Endothelial cell (in vitro differentiated cells): ENCODE data around the gene RASA3. TPM values are rescaled to one million over a fixed set of nuclear protein-coding genes. Genes with fewer than 3 reads are reported as not detected.

ENCODE experiments used
- DNase-seq: peaks from one replicate; pipeline ENCODE4 v3.0.0; 2021; ENCODE audit warnings: low spot score
- H3K27ac Mint-ChIP-seq: one replicate; pipeline ENCODE4 v1.8.0; 2021; ENCODE audit warnings: mixed read lengths, inconsistent platforms; ENCODE audit not compliant: unreplicated experiment
- H3K27me3 Mint-ChIP-seq: one replicate; pipeline ENCODE4 v1.8.0; 2021; ENCODE audit warnings: mild to moderate bottlenecking, moderate library complexity, mixed read lengths, inconsistent platforms; ENCODE audit not compliant: unreplicated experiment
- H3K36me3 Mint-ChIP-seq: one replicate; pipeline ENCODE4 v1.8.0; 2021; ENCODE audit warnings: mild to moderate bottlenecking, low read depth, mixed read lengths, inconsistent platforms; ENCODE audit not compliant: unreplicated experiment
- H3K4me1 Mint-ChIP-seq: one replicate; pipeline ENCODE4 v1.8.0; 2021; ENCODE audit warnings: mild to moderate bottlenecking, mixed read lengths, inconsistent platforms; ENCODE audit not compliant: unreplicated experiment
- H3K4me3 Mint-ChIP-seq: one replicate; pipeline ENCODE4 v1.8.0; 2021; ENCODE audit warnings: mild to moderate bottlenecking, mixed read lengths, inconsistent platforms; ENCODE audit not compliant: unreplicated experiment
- H3K9me3 Mint-ChIP-seq: one replicate; pipeline ENCODE4 v1.8.0; 2021; ENCODE audit warnings: mixed read lengths, inconsistent platforms; ENCODE audit not compliant: unreplicated experiment
- total RNA-seq: library from RNA; stranded (reverse); fragmentation: NEBNext Ultra II Directional; extraction: Animal tissue kit (Norgen Biotek cat#: 25700); gene quantifications from one replicate; pipeline ENCODE4 v1.2.1, GENCODE V29; 2021; ENCODE audit not compliant: unreplicated experiment
- TF ChIP-seq, protein P1 (sequence below): fragments of 200-600 bp; sonication (generic); IDR thresholded peaks from one replicate; pipeline ENCODE4 v1.5.0; 2021; ENCODE audit warnings: antibody characterized with exemption; ENCODE audit not compliant: unreplicated experiment

The RASA3 gene
- total RNA-seq, 1 donor from 2014 or later = 34.0 TPM

GRCh38 chr13:113947311-113948033 lies 185.0 kb downstream of the RASA3 start:
- H3K4me3 Mint-ChIP-seq = no peak overlapping the region
- H3K36me3 Mint-ChIP-seq = peaks cover 12% of the 10 kb centered on the region
- H3K9me3 Mint-ChIP-seq = no peaks in the 10 kb centered on the region
- no peak overlapping the region for H3K27ac Mint-ChIP-seq
- no peaks in the 10 kb centered on the region for H3K4me1 Mint-ChIP-seq
- no peak for DNase-seq
- peaks cover 16% of the 10 kb centered on the region for H3K27me3 Mint-ChIP-seq
- TF ChIP-seq, protein P1, sequence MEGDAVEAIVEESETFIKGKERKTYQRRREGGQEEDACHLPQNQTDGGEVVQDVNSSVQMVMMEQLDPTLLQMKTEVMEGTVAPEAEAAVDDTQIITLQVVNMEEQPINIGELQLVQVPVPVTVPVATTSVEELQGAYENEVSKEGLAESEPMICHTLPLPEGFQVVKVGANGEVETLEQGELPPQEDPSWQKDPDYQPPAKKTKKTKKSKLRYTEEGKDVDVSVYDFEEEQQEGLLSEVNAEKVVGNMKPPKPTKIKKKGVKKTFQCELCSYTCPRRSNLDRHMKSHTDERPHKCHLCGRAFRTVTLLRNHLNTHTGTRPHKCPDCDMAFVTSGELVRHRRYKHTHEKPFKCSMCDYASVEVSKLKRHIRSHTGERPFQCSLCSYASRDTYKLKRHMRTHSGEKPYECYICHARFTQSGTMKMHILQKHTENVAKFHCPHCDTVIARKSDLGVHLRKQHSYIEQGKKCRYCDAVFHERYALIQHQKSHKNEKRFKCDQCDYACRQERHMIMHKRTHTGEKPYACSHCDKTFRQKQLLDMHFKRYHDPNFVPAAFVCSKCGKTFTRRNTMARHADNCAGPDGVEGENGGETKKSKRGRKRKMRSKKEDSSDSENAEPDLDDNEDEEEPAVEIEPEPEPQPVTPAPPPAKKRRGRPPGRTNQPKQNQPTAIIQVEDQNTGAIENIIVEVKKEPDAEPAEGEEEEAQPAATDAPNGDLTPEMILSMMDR = no peak

GRCh38 chr13:113946409-113947181 lies 185.8 kb downstream of the RASA3 start:
- DNase-seq = no peak
- TF ChIP-seq, protein P1 = no peak
- Mint-ChIP-seq H3K36me3 (peaks cover 18% of the 10 kb centered on the region), H3K27ac (no peak overlapping the region), H3K27me3 (peaks cover 12% of the 10 kb centered on the region), H3K4me1 (no peaks in the 10 kb centered on the region), H3K4me3 (no peak overlapping the region), H3K9me3 (no peaks in the 10 kb centered on the region)

- Mint-ChIP-seq H3K4me1 (no peaks in the 10 kb centered on the region), H3K9me3 (no peaks in the 10 kb centered on the region), H3K36me3 (peaks cover 18% of the 10 kb centered on the region), H3K27me3 (peaks cover 11% of the 10 kb centered on the region), H3K4me3 (no peak overlapping the region), H3K27ac (no peak overlapping the region)
- no peak for DNase-seq
- TF ChIP-seq, protein P1 = no peak
Measured at GRCh38 chr13:113945857-113946408, 186.5 kb downstream of the RASA3 start.

DNA sequence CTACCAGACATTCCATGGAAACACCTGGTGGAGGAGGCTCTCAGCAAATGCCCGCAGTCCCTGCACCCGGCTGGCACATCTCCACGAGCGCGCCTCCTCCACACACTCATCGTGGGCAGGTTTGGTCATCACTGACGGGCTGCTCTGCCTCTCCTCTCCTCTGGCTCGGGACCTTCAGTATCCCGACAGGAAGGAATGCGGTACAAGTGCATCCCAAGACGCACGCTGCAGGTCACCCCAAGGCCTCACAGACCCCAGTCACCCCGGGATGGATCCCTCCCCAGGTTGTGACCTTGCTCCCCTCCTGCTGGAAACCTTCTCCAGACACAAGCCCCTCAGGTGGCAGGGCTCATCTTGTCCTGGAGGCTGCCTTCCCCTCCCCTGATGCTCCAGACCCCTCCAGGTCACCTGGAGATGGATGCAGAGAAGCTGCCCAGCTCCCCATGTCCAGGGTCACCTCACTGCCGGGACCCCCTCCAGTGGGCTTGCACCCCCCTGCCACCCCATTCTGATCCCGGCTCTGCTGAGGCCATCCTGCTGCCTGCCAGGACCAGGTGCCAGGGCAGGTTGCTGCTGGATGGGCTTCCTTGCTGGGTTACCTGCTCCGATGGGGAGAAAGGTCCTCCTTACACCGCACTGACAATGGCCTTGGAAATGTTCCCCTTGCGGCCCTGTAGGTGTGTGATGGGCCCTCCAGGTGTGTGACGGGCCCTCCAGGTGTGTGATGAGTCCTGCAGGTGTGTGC lies 188.4 kb downstream of the RASA3 start:
- Mint-ChIP-seq H3K27ac (no peak overlapping the region), H3K36me3 (peaks cover 18% of the 10 kb centered on the region), H3K4me3 (no peak overlapping the region), H3K9me3 (no peaks in the 10 kb centered on the region), H3K27me3 (peaks cover 11% of the 10 kb centered on the region), H3K4me1 (no peaks in the 10 kb centered on the region)
- no peak for DNase-seq
- TF ChIP-seq, protein P1 = no peak
